ENCODE results near the gene CXCR4.

CXCR4 gene

DNA sequence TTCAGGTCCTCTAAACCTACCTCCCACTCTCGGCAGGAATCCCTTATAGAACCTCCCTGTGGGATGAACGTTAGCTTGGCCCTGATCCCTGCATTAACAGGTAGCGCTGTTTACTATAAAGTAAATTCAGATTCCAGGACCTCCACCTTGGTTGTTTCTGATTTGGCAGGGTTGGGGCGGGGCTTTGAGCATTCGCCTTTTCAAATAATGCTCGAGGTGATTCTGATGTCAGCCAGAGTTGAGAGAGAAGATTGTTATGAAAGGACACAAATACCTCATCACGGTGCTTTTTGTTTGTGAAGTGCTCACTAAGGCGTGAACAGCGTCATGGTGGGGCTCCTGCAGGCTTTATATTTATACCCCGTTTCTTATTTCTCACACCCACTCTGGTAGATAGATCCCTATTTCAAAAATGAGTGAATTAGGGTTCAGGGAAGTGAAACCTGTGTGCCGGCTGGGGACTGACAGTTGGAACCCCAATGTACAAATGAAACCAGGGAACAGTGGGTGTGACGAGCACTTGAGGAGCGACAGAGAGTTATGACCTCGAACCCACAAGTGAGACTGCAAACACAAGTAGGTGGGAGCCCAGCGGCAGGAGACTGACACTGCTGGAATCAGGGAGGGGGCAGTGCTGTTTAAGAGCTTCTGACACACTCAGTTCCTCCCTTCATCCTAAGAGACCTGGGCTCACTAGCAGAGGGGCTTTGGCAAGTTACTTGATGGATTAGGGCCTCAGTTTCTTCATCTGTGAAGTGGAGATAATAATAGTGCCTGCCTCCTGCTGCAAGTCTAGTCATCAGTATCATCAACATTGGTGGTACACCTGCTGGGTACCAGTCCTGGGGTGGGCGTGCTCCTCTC is 14.2 kb upstream of the CXCR4 start:
- peak; percentile 87 to 89 for DNase-seq

DNA sequence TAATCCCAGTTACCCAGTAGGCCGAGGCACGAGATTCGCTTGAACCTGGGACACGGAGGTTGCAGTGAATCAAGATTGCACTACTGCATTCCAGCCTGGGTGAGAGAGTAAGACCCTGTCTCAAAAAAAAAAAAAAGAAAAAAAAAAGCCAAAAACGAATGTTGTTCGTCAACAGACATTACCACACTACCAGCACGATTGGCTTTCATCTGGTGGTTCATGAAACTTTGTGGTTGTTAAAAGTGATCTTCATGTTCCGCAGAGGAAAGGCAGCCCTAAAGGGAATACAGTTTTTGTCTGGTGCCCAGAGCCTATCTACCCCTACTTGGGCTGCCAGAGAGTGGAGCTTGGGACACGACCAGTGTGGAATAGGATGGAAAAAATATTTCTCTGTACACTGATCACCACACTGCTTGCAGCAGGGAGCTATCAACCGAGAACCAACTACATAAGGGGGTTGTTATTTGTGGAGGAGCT is 13.6 kb upstream of the CXCR4 start:
- DNase-seq, result peak in 1 of 2 donors; percentile 3

DNA sequence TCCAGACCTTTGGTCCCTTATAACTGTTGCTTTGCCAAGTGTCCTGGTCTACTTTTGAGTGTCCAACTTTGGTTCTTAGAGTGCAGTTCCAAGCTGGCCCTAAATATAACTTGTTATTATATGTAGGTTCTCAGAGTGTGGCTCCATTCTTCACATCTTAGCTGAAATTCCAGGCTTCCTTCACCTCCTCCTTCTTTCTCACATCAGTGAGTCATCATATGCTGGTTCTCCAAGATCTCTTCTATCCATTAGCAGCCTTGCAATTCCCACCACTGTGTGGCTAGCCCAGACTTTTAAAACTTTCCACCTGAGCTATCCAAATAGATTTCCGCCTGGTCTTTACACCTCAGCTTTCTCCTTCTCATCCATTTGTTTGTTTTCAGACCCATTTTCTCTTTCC is 12.6 kb upstream of the CXCR4 start:
- peak in 1 of 2 donors; percentile 0 for DNase-seq

DNA sequence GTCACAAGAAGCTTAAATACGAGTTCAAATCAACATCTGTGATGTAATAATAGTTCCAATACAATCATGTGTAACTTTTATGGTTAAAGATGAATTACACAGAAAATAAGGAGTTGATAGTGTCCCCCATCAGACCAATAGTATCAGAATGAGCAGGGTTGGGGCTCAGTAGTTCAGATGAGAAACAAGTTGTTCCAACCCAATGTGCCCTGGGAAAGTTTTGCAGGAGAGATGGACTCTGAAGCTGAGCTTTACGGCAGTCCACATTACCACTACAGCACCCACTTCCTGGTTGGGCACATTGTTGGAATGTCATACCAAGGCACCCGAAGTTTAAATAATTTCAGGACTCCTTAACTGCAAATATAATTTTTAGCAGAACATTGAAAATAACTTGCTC is 12.1 kb upstream of the CXCR4 start:
- no peak for DNase-seq

DNA sequence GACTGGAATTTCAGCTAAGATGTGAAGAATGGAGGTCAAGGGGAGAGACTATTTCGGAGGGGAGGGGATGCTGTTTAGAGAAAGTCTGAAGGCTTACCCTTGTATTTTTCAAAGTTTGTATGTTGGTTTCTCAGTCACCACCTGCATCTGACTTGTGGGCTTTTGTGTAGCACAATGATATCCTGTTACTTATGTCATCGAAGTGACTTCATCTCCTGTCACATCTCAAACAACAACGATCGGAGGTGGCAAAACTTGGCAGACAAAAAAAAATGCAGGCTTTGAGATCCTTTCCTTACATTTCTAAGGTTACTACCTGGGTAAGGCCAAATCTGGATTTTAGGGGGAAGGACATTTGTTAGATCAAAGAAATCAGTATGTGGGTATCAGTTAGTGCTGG is 11.7 kb upstream of the CXCR4 start:
- peak in 1 of 2 donors; percentile 2 for DNase-seq

DNA sequence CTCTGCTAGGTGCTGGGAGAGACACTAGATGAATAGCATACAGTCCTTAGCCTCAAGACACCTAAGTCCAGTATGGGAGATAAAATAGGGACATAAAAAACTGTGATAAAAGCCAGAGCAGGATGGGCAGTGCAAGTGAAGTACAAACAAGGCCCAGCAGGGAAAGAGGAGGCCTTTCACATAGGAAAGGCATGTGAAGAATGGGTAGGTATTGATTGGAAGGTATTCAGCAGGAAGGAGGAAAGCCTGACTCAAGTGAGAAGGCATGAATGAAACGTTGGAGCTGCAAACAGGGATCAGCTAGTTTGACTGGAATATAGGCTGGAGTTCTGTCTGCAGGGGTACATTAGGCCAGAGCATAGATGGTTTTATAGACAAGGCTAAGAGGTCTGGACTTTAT is 11.0 kb upstream of the CXCR4 start:
- no peak for DNase-seq

DNA sequence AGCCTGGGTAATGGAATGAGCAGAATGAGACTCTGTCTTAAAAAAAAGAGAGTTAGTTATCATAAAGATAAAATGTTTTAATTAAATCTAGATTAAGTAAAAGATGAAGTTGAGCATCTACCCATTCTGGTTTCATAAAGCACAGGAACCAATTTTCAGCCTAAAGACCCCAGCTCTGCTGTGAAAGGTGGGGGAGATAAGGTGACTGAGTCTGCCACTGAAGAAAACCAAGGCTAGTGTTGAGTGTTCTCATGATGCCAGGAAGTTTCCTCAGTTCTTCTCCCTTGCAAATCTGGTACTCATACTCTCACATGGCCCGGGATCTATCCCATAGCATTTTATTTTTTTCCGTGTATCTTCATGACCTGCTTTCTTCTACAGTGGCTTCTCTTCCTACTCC is 10.4 kb upstream of the CXCR4 start:
- no peak for DNase-seq

DNA sequence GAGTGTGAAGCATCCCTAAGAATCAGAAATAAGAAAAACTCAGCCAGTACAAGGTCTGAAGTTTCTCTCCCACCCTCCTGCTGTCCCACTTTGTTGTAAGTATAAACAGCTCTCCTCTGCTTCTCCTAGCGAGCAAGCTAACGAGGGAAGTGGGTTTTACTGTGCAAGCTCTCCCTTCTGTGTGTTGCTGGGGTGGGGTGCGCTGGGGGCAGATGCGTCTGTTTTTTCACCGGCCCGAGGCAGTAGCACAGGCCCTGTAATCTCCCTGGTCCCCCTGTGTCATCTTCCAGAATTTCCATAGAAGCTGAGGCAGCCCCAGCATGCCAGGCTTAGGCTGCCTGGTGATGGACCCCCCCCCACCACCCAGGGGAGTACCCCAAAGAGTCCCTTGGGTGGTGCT is 9.4 kb upstream of the CXCR4 start:
- DNase-seq, result no peak

DNA sequence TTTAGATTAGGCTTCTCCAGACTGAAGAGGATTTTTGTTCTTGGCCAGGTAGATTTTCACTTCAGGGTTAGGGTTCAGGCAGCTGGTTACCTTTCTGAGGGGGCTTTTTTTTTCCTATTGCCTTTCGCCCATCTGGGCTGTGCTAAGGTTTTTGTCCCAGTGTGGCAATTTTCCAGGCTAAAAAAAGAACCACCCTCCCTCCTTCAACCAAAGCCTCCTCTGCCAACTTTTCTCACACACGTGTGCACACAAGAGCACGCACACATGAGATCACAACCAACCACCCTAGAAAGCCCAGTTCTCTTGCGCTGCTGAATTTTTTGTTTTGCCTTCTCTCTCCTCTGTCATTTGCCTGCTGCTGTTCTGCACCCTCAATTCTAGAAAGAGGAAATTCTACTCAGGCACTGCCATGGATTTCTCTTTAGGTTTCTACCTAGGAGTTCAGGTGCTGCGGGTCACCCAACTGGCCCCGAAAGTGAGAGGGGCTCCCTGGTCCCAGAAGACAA is 8.5 kb upstream of the CXCR4 start:
- no peak for DNase-seq

DNA sequence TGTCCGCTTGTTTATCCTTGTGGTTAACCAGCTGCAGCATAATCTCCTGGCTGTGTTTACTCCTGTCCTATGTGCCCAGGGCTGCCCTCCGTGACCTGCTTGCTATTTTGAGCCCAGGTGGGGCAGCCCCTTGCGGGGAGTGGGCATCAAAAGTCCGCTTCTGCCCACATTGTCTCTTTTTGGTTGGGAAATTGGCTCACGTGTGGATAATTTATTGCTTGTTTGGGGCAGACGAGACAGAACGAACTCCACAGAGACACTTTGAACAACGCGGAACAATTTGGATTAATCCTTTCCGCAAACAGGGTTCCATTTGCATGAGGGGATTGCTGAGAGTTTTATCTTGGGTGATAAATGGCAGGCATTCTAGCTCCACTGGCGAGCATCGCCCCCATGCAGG is 8.1 kb upstream of the CXCR4 start:
- DNase-seq, result no peak

DNA sequence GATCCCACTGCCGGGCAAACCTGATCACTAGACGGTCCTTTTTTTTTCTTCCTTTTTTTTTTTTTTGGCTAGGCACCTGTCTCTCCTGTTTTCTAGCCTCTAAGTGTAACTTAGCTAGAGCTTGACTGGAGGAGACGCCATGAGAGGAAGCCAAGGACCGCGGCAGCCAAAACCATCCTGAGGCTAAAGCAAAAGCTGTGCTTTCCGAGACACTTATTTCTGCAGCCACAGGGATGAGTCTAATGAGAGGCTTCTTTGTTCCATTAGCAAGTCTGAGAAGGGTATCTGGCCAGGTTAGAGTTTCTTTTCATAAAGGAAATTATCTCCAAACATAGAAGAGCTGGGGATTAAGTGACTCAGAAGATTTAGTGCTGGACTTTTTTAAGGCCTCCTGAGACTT is 7.3 kb upstream of the CXCR4 start:
- no peak for DNase-seq

DNA sequence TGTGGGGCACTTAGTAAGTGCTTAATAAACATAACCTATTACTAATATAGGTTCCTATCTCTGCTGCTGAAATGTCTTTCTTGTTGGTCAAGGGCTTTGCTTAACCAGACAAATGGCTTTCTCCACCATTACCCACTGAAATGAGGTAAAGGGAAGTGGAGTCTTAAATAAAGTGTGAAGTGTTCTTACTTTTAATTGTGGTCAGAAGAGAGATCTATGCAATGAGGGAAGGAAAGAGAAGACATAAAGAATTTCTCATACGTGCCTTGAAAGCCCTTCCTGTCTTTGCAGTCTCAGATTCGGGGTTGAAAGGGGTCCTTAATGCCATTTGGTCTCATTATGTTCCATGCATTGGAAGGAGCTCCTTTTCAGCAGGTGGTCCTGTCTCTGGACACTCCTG is 6.9 kb upstream of the CXCR4 start:
- no peak for DNase-seq

DNA sequence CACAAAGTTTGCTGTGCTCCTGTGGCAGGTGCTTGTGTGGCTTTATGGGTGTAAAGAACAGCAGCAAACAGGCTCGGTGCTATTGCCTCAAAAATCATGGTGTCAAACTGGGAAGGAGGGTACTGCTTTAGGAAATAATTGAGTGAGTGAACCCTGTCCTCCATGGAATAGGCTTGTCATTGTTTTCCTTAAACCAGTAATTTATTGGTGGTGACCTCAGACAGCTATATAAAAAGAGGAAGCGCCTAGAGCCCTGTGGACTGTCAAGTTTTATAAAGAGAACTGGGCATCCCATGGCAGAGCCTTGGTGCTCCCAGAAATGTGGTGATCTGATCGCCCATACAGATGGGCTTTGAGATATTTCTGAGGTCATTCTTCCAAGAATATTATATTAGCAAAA is 4.7 kb upstream of the CXCR4 start:
- peak; percentile 62 to 70 for DNase-seq

DNA sequence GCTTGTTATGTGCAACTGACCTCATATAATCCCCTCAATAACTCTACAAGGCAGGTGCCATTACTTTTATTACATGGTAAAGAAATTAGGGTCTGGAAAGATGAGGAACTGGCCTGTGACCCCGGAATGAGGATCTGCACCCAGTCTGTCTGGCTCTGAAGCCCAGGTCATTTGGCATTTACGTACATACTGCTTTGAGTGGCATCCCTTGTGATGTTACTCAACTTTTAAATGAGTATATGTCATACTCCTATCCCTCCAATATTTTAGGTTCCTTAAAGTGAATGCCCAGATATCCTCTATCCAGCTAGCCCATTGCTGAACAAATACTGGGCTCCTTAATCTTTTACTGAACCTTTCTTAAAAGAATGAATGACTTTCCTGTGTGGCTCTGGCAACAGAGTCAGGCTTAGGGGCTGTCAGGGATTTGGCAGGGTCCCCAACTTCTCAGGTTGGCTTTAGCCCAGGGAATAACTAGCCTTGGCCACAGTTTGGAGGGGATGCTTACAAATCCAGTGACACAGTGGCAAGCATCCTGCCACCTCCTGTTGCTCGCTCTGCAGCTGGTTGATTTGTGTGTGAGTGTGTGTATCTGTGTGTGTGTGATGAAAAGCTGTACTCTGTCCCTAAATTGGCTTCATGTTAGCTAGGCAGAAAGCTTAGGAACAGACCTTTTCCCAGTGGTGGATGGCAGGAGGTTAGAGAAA is 3.4 kb upstream of the CXCR4 start:
- DNase-seq, result no peak

DNA sequence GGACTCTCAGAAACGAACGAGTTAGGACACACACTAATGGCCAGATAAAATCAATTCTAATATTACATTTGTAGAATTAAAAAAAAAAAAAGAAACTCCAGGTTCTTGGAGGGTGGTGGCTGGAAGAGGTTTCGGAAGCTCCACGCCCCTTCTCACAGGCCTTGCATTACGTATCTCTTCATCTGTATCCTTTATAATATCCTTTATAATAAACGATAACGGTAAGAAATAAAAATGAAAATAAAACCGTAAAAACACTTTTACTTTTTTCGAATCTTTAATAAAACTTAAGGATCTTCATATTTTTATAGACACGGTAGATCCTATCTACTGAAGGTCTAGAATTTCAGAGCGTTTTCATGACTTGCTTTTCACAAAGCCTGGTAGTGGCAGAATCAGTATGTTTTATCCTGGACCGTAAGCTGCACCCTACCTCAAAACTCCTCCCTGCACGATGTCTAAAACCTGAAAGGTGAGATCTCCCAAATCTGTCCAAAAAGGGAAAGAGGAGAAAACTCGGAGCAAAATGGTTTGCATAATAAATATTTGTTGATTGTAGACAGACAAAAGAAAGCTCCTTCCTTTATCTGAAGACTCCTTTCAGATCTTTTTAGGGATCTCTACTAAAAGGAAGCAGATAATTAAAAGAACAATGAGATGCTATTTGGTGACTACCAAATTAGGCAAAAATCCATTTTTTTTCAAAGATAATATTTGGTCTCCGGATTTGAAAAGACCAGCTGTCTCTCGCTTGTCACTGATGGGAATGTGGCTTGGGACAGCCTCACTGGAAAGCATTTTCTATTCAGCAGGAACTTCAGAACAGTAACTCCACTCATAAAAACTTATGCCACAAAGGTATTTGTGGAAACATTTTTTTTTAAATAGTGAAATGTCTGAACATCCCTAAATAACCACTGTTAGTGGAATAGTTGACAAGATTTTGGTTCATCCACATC is 2.0 kb upstream of the CXCR4 start:
- no peak for DNase-seq

DNA sequence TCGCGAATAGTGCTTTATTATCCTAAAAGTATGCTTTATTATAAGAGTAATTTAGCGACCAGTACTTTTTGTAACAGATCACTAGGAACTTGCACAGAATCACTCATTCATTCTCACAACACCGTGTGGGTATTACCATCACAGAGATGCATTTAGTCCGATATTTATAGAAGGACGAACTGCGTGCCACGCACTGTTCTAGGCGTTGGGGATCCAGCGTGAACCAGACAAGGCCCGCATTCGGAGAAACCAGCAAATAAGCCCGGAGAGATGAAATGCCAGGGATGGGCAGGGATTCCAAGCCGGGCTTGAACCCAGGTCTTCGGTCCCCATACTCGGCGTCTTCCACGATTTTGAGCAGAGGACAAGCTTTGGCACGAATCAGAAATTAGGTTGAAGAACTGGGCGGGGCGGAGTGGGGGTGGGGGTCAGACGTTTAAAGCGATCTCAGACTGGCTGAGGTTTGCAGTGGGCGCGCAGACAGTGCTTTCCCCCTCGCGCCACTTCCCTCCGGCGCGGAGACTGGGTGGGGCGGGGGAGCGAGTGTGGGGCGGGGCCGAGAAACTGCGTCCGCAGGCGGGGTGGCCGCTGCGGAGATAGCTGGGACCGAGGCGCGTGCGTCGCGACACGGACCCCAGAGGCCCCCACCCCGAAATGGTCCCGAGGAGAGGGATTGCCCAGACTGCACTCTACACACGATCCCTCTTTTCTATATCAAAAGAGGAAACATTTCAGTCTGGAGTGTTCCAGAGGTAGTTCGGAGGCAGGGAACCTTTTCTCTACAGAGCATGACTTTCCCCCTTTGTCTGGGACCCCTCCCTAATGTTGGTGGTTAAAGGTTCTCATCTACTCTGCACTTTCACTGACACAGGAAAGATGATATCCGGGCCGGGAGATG is 1.1 kb upstream of the CXCR4 start:
- DNase-seq, result peak; percentile 72 to 80

DNA sequence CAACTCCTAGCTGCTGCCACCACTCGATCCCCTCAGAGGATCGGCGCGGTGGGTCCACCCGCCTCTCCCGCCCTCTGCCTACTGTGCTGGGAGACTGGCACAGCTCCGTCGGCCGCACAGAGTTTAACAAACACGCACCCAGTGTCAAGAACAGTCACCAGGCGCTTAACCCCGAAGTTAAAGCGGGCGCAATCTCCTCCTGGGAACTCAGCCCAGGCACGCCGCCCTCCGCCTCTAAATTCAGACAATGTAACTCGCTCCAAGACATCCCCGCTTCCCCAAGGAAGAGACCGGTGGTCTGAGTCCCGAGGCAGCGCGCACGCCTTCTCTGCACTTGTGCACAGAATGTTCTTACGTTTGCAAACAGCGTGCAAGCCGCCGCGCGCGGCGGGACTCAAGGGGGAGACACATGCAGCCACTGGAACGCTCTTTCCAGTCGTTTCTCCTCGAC is 533 bp downstream of the CXCR4 start:
- peak; percentile 52 to 69 for DNase-seq

DNA sequence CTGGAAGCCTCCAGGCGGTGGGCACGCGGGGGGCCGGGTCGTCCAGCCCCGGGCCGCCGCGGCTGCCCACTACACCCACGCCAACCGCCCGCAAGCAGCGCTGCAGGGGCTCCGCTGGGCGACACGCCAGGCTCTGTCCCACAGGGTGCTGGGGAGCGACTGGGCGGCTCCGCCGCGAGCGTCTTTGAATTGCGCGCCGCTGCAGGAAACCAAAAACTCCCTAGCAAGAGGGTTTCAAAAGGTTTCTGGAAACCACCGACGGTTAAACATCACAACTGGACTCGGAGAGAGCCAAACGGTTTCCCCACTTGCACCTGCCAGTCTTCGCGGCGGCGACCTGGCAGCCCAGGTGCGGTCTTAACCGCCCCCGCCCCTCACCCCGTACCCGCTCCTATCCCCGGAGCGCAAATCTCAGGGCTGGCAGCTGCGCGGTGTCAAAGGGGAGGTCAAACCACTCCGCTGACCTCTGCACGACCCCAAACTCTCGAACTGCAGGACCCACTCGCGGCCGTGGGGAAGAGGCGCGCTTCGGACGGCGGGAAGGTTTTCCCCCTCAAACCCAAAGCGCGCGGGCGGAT is 1.0 kb downstream of the CXCR4 start:
- peak in 1 of 2 donors; percentile 52 for DNase-seq

DNA sequence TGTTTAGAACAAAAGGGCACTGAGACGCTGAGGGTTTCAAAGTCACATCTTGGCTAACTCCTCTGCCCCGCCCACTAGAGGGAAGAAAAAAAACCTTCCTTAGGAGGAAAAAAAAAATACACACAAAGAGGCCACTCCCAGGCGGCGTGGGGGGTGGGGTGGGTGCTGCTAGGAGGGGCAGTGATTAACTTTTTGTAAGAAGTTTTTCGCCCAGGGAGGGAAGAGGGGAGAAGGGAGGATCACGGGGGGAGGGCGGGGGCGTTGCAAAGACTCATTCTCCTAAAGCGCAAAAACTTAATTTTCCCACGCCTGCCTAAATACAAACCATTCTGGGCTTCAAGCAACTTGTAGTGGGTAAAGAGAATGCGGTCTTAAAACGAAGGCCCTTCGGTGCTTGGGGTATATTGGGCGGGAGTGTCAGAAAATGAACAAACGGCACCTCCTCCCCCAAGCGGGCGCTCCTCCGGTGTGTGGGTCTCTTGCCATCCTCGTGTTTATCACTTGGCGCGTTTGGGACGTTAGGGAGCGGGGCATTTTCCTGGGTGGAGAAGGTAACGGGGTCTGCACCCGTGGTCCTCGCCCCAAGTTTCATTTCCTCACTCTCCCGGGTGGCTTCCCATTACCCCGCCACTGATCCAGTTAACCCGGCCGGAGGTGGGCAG is 1.7 kb downstream of the CXCR4 start:
- peak; percentile 83 to 90 for DNase-seq

DNA sequence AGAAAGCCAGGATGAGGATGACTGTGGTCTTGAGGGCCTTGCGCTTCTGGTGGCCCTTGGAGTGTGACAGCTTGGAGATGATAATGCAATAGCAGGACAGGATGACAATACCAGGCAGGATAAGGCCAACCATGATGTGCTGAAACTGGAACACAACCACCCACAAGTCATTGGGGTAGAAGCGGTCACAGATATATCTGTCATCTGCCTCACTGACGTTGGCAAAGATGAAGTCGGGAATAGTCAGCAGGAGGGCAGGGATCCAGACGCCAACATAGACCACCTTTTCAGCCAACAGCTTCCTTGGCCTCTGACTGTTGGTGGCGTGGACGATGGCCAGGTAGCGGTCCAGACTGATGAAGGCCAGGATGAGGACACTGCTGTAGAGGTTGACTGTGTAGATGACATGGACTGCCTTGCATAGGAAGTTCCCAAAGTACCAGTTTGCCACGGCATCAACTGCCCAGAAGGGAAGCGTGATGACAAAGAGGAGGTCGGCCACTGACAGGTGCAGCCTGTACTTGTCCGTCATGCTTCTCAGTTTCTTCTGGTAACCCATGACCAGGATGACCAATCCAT is 2.7 kb downstream of the CXCR4 start:
- DNase-seq, result peak in 1 of 2 donors; percentile 32
